HG03025 (cell line): ENCODE measurements around the gene PCDHGA2.
"Not testable (repeated sequence)": the region's sequence is repeated elsewhere in the genome, so short reads cannot be mapped to it uniquely, and the experiment has no call there.

Experiments
- ATAC-seq: cut with Tn5 transposase; IDR thresholded peaks from one replicate; pipeline ENCODE4 v1.9.1; 2021; ENCODE audit warnings: mild to moderate bottlenecking, moderate library complexity; ENCODE audit not compliant: unreplicated experiment, low FRiP score

PCDHGA2 gene

GRCh38 chr5:141375444-141376155, 37.0 kb downstream of the PCDHGA2 start:
- ATAC-seq, result not testable (repeated sequence)

- no peak for ATAC-seq
These were observed 44.1 kb downstream of the PCDHGA2 start, which contains the start of gene PCDHGA7 for GRCh38 chr5:141382469-141383294. PCDHGA7 (plus strand) TSS chr5:141382742; CDS start chr5:141382900, 158 bp downstream.

DNA sequence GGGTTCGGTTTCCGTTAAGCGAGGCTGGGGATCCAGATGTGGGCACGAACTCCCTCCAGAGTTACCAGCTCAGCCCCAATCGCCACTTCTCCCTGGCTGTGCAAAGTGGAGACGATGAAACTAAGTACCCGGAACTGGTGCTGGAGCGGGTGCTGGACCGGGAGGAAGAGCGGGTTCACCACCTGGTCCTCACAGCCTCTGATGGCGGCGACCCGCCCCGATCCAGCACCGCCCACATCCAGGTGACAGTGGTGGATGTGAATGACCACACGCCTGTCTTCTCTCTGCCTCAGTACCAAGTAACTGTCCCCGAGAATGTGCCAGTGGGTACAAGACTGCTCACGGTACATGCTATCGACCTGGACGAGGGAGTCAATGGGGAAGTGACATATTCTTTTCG, 44.8 kb downstream of the PCDHGA2 start:
- ATAC-seq, result no peak

DNA sequence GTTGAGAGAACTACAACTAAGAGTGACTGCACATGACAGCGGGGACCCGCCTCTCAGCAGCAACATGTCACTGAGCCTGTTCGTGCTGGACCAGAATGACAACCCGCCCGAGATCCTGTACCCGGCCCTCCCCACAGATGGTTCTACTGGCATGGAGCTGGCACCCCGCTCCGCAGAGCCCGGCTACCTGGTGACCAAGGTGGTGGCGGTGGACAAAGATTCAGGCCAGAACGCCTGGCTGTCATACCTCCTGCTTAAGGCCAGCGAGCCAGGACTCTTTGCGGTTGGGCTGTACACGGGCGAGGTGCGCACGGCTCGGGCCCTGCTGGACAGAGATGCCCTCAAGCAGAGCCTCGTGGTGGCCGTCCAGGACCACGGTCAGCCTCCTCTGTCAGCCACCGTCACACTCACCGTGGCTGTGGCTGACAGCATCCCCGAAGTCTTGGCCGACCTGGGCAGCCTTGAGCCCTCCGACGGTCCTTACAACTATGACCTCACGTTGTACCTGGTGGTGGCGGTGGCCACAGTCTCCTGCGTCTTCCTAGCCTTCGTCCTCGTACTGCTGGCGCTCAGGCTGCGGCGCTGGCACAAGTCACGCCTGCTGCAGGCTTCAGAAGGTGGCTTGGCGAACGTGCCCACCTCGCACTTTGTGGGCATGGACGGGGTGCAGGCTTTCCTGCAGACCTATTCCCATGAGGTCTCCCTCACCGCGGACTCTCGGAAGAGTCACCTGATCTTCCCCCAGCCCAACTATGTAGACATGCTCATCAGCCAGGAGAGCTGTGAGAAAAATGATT, 46.1 kb downstream of the PCDHGA2 start:
- no peak for ATAC-seq

DNA sequence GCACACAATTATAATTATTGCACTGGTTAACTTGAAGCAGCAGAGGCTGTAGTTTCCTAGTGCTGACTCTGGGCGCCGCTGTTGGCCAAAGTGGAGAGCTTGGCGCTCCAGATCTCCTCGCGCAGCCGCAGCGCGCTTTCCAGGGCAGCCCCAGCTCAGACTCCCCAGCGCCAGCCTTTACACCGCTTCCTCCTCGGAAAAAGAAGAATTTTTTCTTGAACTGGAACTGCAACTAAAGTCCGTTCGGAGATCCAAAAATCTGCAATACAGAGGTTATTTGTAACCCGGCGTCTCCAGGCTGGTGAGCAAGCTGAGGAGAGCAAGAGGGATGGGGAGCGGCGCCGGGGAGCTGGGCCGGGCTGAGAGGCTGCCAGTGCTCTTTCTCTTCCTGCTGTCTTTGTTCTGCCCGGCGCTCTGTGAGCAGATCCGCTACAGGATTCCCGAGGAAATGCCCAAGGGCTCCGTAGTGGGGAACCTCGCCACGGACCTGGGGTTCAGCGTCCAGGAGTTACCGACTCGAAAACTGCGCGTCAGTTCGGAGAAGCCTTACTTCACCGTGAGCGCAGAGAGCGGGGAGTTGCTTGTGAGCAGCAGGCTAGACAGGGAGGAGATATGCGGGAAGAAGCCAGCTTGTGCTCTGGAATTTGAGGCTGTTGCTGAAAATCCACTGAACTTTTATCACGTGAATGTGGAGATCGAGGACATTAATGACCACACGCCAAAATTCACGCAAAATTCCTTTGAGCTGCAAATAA, 49.2 kb downstream of the PCDHGA2 start, which contains the start of gene PCDHGB4:
PCDHGB4 (plus strand) TSS at position 142 of the 755 bp plus-strand sequence; CDS start at position 329, 187 bp downstream.
- not testable (repeated sequence) for ATAC-seq

DNA sequence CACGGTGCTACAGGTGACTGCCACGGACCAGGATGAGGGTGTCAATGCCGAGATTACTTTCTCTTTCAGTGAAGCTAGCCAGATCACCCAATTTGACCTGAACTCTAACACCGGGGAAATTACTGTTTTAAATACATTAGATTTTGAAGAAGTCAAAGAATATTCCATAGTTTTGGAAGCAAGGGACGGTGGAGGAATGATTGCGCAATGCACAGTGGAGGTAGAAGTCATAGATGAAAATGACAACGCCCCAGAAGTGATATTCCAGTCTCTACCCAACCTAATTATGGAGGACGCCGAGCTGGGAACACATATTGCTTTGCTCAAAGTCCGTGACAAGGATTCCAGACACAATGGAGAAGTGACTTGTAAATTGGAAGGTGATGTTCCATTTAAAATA, 50.1 kb downstream of the PCDHGA2 start:
- no peak for ATAC-seq

- no peak for ATAC-seq
These were observed 50.8 kb downstream of the PCDHGA2 start for GRCh38 chr5:141389153-141390042.

DNA sequence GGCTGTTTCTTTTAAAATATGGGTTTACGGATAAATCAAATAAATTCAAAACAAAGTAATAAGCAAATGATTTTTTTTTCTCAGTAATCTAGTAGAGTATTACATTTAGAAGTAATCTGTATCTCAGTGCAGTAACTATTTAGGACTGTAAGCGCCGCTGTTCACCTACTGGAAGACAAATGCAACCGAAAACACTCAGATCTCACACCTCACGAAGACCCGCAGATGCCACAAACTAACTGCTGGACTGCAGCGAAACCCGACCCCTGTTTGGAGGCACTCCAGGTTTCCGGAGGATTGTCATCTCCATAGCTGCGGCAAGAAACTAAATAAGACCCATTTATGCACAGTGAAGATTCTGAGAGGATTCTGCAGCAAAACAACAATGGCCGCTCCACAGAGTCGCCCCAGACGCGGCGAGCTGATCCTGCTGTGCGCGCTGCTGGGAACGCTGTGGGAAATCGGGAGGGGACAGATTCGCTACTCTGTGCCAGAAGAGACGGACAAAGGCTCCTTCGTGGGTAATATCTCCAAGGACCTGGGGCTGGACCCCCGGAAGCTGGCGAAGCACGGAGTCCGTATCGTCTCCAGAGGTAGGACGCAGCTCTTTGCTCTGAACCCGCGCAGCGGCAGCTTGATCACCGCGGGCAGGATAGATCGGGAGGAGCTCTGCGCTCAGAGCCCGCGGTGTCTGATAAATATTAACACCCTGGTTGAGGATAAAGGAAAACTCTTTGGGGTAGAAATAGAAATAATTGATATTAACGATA, 54.1 kb downstream of the PCDHGA2 start, which contains the start of gene PCDHGA8:
PCDHGA8 (plus strand) TSS at position 205 of the 770 bp plus-strand sequence; CDS start at position 386, 181 bp downstream.
- ATAC-seq, result no peak
